HG03432 (cell line): ENCODE results near the gene KLRD1.
"Not testable (repeated sequence)": the region's sequence is repeated elsewhere in the genome, so short reads cannot be mapped to it uniquely, and the experiment has no call there.

Experiments used
- ATAC-seq: cut with Tn5 transposase; IDR thresholded peaks from one replicate; pipeline ENCODE4 v1.9.1; 2021; ENCODE audit warnings: mild to moderate bottlenecking, moderate library complexity; ENCODE audit not compliant: unreplicated experiment

Gene KLRD1

GRCh38 chr12:10336196-10336595 lies 28.5 kb downstream of the KLRD1 start:
- ATAC-seq, result not testable (repeated sequence)

- not testable (repeated sequence) for ATAC-seq
These were observed 30.8 kb downstream of the KLRD1 start for GRCh38 chr12:10338470-10338869.

GRCh38 chr12:10339053-10339840 lies 31.6 kb downstream of the KLRD1 start:
- ATAC-seq, result no peak

GRCh38 chr12:10340946-10341345 lies 33.3 kb downstream of the KLRD1 start:
- not testable (repeated sequence) for ATAC-seq

DNA sequence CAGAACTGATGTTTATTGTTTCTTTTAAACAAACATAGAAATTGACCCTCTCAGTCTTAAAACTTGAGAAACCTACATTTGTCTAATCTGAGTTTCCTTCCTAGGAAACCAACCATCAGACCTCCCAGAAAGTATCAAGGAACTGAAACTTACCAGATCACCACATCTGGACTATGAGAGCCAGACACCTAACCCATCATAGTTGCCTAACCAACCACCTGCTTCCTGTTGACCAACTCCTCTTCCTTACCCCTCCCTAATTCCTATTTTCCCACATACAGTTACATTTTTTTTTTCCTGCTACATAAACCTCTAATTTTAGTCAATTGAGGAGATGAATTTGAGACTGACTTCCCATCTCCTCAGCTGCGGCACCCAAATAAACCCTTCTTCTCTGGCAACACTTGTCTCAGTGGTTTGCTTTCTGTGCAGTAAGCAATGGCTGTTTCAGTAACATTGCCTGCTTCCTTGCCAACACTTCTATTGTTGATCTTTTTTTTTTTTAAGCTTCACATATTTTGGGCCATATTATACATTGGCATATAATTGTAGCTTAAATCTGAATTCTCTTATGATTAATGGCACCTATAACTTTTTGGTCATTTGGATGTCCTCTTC lies 34.3 kb downstream of the KLRD1 start:
- ATAC-seq, result no peak

DNA sequence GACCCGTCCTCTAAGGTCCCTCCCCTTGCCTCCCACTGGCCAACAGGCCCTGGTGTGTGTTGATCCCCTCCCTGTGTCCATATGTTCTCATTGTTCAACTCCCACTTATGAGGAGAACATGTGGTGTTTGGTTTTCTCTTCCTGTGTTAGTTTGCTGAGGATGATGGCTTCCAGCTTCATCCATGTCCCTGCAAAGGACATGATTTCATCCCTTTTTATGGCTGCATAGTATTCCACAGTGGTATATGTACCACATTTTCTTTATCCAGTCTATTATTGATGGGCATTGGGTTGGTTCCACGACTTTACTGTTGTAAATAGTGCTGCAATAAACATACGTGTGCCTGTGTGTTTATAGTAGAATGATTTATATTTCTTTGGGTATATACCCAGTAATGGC lies 43.8 kb downstream of the KLRD1 start:
- ATAC-seq, result not testable (repeated sequence)

- no peak for ATAC-seq
These were observed 46.4 kb downstream of the KLRD1 start for GRCh38 chr12:10354071-10354470.

DNA sequence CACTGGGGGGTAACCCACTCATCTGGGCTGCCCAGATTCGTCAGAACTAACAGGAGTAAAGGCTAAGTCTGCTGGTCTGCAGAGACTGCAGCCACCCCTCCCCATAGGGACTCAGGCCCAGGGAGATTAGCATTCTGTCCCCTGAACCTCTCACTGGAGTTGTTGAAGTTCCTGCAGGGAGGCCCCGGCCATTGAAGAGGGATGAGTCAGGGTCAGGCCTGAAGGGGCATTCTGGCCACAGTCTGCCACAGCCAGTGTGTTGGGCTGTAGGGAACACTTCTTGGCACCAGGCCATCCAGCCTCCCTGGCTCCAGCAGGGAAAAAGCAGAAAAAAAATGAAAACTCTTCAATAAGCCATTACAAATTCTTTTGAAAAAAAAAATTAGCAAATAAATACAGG lies 46.8 kb downstream of the KLRD1 start:
- ATAC-seq, result no peak

DNA sequence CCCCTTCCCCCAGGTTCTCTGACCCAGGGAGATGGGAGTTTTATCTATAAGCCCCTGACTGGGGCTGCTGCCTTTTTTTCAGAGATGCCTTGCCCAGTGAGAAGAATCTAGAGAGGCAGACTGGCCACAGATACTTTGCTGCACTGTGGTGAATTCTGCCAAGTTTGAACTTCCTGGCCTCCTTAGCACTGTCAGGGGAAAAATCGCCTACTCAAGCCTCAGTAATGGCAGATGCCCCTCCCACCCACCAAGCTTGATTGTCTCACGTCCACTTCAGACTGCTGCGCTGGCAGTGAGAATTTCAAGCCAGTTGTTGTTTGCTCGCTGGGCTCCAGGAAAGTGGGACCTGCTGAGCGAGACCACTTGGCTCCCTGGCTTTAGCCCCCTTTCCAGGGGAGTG lies 50.5 kb downstream of the KLRD1 start:
- no peak for ATAC-seq

- no peak for ATAC-seq
These were observed 51.3 kb downstream of the KLRD1 start for GRCh38 chr12:10358969-10359368.

- ATAC-seq, result no peak
These were observed 53.4 kb downstream of the KLRD1 start for GRCh38 chr12:10361084-10361483.

DNA sequence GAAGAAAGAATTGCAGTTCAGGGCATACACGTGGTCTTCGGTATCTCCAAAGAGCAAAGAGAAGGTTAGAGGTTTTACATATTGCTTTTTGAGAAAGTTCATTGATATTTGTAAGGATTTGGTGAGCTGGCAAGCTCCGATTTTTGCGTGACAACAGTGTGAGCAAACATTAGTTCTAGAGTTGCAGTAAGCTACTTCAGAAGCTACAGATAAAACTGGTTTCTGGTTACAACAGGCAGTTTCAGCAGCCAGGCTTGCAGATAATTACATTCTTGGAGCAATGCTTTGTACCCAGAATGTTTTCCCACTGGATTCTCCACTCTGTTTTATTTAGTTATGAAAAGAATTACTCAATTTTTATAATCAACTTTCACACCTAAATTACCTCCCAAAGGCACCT lies 54.0 kb downstream of the KLRD1 start:
- no peak for ATAC-seq

GRCh38 chr12:10362325-10362724 lies 54.7 kb downstream of the KLRD1 start:
- no peak for ATAC-seq

DNA sequence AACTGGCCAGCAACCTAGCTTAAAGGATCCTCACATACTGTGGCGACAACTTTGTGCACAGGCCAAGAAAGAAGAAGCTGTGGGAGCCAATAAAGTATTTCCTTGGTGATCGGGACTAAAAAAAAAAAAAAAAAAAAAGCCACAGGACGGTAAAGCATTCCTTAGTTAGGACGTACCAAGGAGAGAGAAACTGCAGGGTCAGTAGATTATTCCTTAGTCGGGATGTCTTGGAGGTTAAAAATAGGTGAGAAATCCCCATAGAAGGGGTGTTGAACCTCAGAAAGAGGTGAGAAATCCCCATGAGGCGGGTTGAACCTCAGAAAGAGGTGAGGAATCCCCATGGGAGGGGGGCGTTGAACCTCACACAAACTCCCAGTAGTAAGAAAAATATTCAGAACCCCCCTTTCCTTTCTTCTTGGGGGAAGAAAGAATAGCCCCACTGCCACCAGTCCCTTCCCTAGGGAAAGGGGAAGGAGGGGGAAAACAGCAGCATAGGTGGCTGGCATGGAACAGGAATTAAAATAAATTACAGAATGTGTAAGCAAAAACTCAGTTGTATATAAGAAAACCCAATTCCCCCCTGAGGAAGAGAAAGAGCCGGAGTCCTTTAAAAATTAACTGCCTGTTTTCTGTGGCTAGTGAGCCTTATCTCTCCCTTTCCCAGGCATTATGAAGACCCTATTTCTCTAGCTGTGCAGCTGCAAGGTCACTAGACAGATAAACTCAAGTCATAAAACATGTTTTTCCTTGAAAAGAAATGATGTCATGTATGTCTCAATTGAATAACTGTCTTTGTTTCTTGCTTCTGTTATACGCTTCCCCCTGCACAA lies 55.4 kb downstream of the KLRD1 start:
- ATAC-seq, result no peak

GRCh38 chr12:10363658-10363913 lies 55.9 kb downstream of the KLRD1 start:
- no peak for ATAC-seq

- peak; percentile 91 for ATAC-seq
These were observed 56.5 kb downstream of the KLRD1 start for GRCh38 chr12:10363914-10364814.

GRCh38 chr12:10364815-10365622 lies 57.3 kb downstream of the KLRD1 start:
- ATAC-seq, result peak; percentile 65

DNA sequence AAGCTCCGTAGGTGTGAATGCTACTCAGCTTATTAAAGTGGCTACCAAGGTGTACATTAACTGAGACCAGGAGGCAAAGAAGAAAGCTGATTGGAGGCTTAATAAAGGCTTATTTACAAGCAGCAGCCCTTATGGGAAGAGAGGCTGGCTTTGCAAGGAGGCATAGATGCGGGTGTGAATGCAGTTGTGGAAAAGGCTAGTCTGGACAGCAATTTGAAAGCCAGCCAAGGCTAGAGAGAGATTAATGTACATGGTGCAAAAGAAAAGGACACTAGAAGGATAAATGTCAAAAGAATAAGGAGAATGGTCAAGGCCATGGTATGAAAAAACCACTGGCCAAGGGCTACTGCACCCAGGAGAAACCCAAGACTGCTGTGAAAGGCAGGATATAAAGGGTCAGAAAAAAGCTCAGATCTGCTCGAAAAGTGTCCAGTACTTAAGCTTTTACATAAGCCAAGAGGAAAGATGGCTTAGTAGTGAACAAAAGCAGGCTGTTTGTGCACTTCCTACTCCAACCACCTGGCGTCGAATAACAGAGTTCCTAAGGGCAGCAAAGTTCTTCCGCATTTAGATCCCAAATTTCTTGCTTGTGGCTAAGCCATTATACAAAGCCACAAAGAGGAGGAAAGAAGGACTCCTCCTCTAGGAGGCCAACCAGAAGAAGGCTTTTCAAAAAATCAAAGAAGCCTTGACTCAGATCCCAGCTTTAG lies 58.2 kb downstream of the KLRD1 start:
- no peak for ATAC-seq

GRCh38 chr12:10366875-10367274 lies 59.2 kb downstream of the KLRD1 start:
- no peak for ATAC-seq
